HCEC 1CT (cell line): ENCODE data around the gene AMOTL1.

ENCODE experiments used
- DNase-seq: peaks from one replicate; pipeline ENCODE4 v3.0.0-alpha.2; 2017

The AMOTL1 gene

DNA sequence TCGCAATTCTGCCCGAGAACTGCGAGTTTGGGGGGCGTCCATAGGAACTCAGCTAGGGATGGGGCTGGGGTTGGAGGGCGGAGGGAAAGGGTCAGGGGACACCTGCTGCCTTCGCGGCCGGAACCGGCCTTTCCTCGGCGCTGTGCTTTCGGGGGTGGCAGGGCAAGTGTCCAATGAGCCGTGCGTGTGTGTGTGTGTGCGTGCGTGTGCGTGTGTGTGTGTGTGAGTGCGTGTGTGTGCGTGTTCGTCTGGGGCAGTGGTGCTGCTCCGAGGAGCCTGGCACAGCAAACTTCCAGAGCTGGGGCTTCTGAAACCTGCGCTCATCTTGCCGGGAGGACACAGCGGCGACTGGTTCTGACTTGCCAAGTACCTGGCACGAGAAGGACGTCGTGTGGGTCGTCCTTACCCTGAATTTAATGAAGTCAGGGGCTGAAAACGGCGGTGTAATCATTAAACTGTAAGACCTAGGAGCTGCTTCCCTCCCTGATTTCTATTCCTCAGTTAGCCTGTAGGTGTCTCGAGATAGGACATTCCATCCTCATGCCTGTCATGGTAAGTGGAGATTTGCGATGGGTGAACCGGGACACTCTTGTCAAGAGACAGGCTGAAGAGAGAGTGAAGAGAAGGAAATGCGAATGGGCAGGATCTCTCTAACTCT is 27.0 kb upstream of the AMOTL1 start:
- DNase-seq, result peak; percentile 67

DNA sequence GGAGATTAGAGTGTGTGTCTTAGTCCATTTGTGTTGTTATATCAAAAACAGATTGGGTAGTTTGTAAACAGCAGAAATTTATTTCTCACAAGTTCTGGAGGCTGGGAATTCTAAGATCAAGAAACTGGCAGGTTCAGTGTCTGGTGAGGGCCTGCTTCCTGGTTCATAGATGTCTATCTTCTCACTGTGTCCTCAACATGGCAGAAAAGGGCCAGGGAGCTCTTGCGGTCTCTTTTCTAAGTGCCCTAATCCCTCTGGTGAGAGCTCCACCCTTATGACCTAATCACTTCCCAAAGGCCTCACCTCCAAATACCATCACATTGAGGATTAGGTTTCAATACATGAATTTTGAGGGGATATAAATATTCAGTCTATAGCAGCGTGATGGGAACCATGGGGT is 25.5 kb upstream of the AMOTL1 start:
- DNase-seq, result no peak

- DNase-seq, result no peak
These were observed 21.4 kb upstream of the AMOTL1 start for GRCh38 chr11:94746721-94747120.

DNA sequence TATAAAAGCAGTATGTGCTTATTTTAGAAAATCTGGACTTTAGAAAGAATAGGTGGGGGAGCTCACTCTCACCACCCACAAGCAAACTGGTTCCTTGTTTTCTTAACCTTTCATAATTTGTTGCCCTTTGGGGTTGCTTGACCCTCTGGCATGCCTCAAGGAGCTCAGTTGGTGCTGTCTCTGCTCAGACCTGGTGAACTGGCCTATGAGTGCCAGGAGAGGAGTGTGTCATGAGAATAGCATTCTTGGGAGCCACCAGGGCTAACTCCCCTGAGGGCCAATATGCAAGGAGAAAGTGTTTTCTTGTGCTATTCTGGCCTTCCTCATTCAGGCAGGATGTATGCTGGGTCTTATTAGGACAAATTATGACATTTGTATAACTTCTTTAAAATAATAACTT is 21.0 kb upstream of the AMOTL1 start:
- no peak for DNase-seq

DNA sequence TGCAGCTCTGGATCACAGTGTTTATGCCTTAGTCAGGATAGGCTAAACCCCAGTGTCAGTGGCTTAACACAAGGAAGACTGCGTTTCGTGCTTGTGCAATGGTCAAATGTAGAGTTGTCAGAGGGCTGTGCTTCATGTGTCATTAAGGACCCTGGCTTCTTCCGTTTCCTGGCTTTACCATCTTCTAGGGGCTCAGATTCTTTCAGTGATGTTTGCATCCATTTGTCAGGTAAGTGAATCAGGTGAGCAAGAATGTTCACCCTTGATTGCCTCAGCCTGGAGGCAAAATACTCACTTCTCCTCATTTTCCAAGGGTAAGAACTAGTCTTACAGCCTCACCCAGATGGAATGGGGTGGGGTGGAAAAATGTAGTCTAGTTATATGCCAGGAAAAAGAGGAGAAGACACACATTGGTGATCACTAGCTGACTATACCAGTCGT is 20.5 kb upstream of the AMOTL1 start:
- DNase-seq, result no peak

GRCh38 chr11:94749369-94749768 is 18.8 kb upstream of the AMOTL1 start:
- DNase-seq, result no peak

GRCh38 chr11:94750319-94751217 is 17.6 kb upstream of the AMOTL1 start:
- DNase-seq, result no peak

- no peak for DNase-seq
These were observed 16.9 kb upstream of the AMOTL1 start for GRCh38 chr11:94751218-94751609.

GRCh38 chr11:94751786-94752185 is 16.4 kb upstream of the AMOTL1 start:
- peak; percentile 40 for DNase-seq

- no peak for DNase-seq
These were observed 14.5 kb upstream of the AMOTL1 start for GRCh38 chr11:94753630-94754029.

- no peak for DNase-seq
These were observed 13.8 kb upstream of the AMOTL1 start for GRCh38 chr11:94754335-94754734.

DNA sequence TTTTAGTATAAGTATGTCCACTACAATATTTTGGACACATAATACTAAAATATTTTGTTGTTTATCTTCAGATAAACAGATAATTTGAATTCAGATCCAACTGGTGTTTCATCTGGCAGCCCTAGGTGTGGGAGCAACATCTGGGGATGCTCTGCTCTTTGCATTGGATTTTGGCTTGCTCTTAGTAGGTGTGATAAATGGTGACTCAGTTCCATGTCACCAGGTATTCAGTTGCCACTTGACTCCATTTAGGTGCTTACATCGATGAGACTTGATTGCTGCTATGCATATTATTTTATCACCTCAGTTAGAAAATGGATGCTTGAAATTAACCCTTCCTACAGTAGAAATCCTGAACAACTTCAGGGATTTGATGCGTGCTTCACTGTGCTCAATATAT is 13.3 kb upstream of the AMOTL1 start:
- DNase-seq, result no peak

DNA sequence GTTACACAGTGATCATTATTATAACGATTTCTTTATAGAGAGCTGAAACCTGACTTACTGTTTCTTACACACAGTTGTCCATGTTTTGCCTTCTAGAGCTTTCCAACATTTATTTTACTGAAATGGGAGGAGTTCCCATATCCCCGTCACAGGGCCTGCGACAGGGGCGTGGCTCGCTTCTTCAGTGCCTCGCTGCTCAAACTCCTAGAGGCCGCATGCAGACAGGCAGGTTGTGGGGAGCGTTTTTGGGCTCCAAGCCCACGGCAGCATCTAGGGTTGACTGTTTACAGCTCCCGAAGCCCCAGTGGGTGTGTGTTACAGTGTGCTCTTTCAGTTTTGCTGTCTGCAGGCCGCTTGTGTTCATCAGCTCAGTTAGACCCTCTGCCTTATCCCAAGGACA is 12.7 kb upstream of the AMOTL1 start:
- DNase-seq, result no peak

DNA sequence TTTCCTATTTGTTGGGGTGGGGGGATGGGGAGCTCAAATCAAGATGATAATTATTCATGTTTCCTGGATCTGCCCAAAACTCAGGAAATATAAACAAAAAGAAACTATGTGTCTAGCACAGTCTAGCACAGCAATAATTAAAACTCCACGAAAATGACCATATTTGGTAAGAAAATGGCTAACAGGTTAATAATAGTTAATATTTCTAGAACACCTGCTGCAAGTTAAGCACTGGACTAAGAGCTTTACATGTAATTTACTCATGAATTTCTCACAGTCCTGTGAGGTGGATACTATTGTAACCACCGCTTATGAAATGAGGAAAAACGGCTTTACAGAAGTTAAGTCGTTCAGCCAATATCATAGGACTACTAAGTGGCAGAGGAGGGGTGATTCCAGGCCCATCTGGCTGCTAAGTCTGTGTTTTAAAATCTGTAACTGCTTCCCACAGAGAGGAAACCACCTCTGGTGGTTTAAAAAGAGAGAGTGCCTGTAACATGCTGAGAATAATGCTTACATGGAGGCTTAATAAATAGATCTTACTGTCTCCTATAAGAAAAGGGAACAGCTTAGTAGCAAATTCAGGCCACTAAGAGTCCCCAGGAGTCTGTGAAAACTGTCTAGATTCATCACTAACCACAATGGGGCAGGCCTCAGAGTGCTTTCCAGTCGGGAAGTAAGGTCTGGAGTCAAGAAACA is 11.0 kb upstream of the AMOTL1 start:
- no peak for DNase-seq

DNA sequence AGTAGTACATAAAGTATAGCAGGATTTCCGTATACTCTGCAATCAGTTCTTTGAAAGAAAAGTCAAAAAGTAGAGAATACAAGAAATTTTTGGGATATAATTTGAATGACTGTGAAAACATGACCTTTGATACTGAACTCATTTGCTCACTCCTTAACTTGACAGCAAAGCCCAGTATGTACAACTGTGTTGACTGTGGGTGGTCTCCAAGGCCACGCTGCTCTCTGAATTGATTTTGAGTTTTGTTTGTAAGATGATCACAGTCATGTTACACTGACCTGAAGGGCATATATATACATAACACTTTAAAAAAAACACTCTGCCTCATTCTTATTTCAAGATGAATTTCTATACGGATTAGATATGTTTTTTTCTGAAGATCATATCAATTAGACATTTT is 9.5 kb upstream of the AMOTL1 start:
- DNase-seq, result no peak

DNA sequence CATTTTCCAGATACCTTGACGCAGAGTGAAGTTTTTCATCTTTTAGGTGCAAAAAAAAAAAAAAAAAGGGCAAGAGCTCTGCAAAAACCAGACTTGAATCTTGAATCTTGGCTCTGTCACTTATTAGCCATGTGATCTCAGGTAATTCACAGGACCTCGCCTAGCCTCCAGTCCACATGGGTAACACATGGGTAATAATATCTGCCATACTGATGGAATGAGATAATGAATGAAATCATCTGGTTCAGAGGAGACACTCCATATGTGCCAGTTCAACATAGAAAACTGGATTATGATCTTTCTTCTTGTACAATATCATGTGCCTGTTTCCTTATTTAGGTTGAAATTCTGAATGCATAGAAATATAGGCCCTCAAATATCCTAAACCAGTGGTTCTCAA is 8.6 kb upstream of the AMOTL1 start:
- no peak for DNase-seq

DNA sequence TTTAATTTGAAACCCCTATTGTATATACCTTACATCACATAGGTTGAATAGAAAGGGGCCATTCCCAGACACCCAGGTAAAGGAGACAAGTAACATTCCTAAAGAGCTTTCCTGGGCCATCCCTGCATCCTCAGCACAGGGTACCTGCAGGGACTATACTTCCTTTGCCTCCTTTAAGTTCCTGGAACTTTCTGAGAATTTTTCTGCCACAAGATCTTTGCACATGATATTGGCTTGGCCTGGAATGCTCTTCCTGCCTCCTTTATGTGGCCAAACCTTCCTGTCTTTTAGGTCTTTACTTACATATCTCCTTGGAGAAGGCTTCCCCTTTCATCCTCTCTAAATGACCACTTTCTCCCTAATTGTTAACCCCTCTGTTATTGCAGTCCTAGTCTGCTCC is 7.9 kb upstream of the AMOTL1 start:
- no peak for DNase-seq

DNA sequence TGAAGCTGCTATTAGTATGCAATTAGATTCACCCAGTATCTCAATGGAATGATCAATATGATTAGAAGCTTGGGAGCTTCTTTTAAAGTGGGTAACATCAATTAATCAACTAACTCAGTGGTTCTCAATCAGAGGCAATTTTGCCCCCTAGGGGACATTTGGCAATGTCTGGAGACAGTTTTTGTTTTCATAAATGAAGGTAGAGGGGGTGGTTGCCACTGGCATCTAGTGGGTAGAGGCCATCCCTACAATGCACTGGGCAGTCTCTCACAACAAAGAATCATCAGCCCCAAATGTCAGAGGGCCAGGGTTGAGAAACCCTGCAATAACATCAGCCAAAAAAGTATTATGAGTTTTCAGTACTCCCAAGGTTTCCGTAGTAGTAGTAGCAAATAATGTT is 5.9 kb upstream of the AMOTL1 start:
- DNase-seq, result peak; percentile 55

GRCh38 chr11:94762995-94763394 is 5.2 kb upstream of the AMOTL1 start:
- DNase-seq, result no peak

GRCh38 chr11:94766713-94767206 is 1.4 kb upstream of the AMOTL1 start:
- DNase-seq, result no peak

DNA sequence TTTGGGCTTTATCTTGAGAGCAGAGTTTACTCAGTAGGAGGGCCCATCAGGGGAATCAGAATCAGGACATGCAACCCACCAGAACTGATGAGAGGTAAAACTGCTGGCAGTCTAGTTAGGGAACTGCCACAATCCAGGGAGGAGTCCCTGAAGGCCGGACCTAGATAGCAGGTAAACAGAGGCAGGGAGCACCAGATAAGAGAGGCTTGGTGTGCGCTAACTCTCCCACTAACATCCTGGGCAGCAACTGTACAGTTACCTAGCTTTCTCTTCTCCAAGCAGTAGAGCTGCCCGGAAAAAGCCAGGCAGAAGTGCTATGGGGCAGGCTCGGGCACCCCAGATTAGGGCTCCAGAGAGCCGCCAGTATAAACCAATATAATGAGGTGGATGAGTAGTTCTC is 865 bp upstream of the AMOTL1 start:
- DNase-seq, result peak; percentile 0

- peak; percentile 31 for DNase-seq
These were observed 716 bp downstream of the AMOTL1 start for GRCh38 chr11:94768602-94769541.
